ENCODE measurements around the gene RIMKLB. TPM values are rescaled to one million over a fixed set of nuclear protein-coding genes. Genes with fewer than 3 reads are reported as not detected.
A peak's percentile ranks its signal among the peaks of the same experiment; 100 is the strongest.

Gene RIMKLB
- polyA plus RNA-seq, 2 of the 4 experiments (the other 2 are of a cell fraction), result 21.0 to 43.8 TPM

DNA sequence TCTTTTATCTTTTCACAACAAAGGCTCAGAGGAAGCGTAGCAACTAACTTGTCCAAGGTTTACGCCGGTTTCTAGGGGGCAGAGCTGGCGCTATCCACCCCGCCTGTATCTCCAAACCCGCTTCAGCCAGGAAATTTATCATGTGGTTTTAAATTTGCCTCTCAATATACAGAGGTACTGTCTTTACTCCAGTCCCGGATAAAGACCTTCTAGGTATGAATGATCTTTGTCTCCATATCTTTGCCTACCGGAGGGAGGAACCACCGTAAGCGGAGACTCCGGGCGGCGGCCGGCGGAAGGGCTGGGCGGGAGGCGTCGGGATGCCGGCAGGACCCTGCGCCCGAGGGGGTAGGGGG lies 693 bp upstream of the RIMKLB start:
- 3% methylated on average over 14 of the region's 21 CpGs for WGBS (ENCODE audit: missing lambda C conversion rate)
- peak overlapping the region; percentile 89 to 96 for H3K27ac ChIP-seq
- no peak for FAIRE-seq
- H3K4me1 ChIP-seq, result peaks cover 10% of the 10 kb centered on the region; the same call in 2 of the 3 replicates
- H3K4me2 ChIP-seq, result peak overlapping the region; percentile 96
- H3K9me3 ChIP-seq, result no peaks in the 10 kb centered on the region
- TF ChIP-seq EP300 (IDR thresholded peaks at IDR 0.05) (peak in 1 of 2 experiments; percentile 4; a peak in 1 of 5 replicates), PHF8 (IDR thresholded peaks at IDR 0.05; ENCODE audit: borderline replicate concordance, low read depth) (peak; percentile 80; the same call in 1 of the 2 replicates), EHF (CRISPR knock-in tag; IDR thresholded peaks at IDR 0.05) (no peak)
- CTCF ChIA-PET, result interaction anchor here (0.7 to 1.4 kb wide), 5 partner anchors 15 to 661 kb away, joined by 3 to 5 read pairs (median 3); partner anchors contain the start of gene A2ML1
- no peak for DNase-seq (ENCODE audit: low read depth in 1 of 2, low spot score in 1 of 2)
- POLR2A ChIA-PET, result interaction anchor here (1.2 to 1.9 kb wide), 2 partner anchors 10 to 253 kb away, joined by 4 to 23 read pairs; partner anchors contain the start of gene M6PR
- peak; percentile 54 to 56; a peak in 5 of 6 replicates for ATAC-seq
- peak overlapping the region; percentile 92 for H3K4me3 ChIP-seq

DNA sequence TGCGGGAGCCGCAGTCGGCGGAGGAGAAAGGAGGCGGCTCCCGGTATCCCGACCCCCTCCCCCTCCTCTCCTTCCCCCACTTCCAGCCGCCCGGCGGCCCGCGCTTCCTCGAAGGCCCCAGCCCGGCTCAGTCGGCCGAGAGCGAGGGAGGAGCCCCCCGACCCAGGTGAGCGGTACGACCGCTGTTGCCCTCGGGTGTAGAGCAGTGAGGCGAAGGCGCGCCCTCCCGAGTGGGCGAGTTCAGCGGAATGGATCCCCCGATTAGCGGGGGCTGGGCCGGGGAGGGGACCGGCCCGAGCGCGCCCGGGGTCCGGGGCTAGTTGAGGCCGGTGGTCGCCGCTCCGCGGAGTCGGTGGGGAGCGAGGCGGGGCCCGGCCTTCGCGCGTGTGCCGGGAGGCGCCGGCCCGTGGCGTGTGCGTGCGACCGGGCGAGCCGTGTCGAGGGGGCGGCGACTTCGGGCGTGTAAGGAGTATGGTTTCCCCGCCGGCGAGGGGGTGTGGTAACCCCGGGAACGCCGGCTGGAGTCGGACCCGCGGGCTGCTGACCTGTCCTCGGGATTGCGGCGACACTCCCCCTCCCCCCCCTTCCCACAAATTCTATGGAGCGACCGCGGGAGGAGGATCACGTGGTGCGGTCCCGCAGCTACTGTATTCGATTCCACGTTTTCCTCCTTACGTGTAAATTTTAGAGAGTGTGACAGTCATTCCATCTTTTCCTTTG lies 501 bp downstream of the RIMKLB start:
- POLR2A ChIA-PET, result interaction anchor here (1.2 to 1.9 kb wide), 2 partner anchors 11 to 251 kb away, joined by 4 to 23 read pairs; partner anchors contain the start of gene M6PR
- H3K4me1 ChIP-seq, result peaks cover 10% of the 10 kb centered on the region; the same call in 2 of the 3 replicates
- TF ChIP-seq, protein P1, sequence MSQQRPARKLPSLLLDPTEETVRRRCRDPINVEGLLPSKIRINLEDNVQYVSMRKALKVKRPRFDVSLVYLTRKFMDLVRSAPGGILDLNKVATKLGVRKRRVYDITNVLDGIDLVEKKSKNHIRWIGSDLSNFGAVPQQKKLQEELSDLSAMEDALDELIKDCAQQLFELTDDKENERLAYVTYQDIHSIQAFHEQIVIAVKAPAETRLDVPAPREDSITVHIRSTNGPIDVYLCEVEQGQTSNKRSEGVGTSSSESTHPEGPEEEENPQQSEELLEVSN (IDR thresholded peaks at IDR 0.05; ENCODE audit: borderline replicate concordance, low read depth), result no peak; the same call in 1 of the 2 replicates
- TF ChIP-seq ZC3H11A (IDR thresholded peaks at IDR 0.05), result no peak
- TF ChIP-seq RNF2 (IDR thresholded peaks at IDR 0.05; ENCODE audit: borderline replicate concordance, low read depth), result no peak; the same call in 1 of the 2 replicates
- TF ChIP-seq KDM1A (IDR thresholded peaks at IDR 0.05; ENCODE audit: low read depth), result no peak
- peak; percentile 40; the same call in 1 of the 2 replicates for TF ChIP-seq TFCP2L1 (CRISPR knock-in tag; IDR thresholded peaks at IDR 0.05)
- TF ChIP-seq, protein P2, sequence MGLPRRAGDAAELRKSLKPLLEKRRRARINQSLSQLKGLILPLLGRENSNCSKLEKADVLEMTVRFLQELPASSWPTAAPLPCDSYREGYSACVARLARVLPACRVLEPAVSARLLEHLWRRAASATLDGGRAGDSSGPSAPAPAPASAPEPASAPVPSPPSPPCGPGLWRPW (IDR thresholded peaks at IDR 0.05), result no peak
- TF ChIP-seq GATA3 (IDR thresholded peaks at IDR 0.05; ENCODE audit: borderline replicate concordance), result no peak
- no peak for TF ChIP-seq NFE2L2 (conservative IDR thresholded peaks at IDR 0.05; ENCODE audit: low read length)
- peak; percentile 84; the same call in 1 of the 2 replicates for TF ChIP-seq PHF8 (IDR thresholded peaks at IDR 0.05; ENCODE audit: borderline replicate concordance, low read depth)
- no peak for TF ChIP-seq MAFK (IDR thresholded peaks at IDR 0.05; ENCODE audit: partially characterized antibody)
- TF ChIP-seq, protein P3, sequence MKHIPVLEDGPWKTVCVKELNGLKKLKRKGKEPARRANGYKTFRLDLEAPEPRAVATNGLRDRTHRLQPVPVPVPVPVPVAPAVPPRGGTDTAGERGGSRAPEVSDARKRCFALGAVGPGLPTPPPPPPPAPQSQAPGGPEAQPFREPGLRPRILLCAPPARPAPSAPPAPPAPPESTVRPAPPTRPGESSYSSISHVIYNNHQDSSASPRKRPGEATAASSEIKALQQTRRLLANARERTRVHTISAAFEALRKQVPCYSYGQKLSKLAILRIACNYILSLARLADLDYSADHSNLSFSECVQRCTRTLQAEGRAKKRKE (CRISPR knock-in tag; IDR thresholded peaks at IDR 0.05; ENCODE audit: low read depth), result no peak
- no peak for TF ChIP-seq ZFP36 (IDR thresholded peaks at IDR 0.05; ENCODE audit: borderline replicate concordance, partially characterized antibody)
- no peak for TF ChIP-seq ESRRA (IDR thresholded peaks at IDR 0.05; ENCODE audit: borderline replicate concordance, low read length)
- no peak for TF ChIP-seq HDAC2 (IDR thresholded peaks at IDR 0.05)
- TF ChIP-seq, protein P4, sequence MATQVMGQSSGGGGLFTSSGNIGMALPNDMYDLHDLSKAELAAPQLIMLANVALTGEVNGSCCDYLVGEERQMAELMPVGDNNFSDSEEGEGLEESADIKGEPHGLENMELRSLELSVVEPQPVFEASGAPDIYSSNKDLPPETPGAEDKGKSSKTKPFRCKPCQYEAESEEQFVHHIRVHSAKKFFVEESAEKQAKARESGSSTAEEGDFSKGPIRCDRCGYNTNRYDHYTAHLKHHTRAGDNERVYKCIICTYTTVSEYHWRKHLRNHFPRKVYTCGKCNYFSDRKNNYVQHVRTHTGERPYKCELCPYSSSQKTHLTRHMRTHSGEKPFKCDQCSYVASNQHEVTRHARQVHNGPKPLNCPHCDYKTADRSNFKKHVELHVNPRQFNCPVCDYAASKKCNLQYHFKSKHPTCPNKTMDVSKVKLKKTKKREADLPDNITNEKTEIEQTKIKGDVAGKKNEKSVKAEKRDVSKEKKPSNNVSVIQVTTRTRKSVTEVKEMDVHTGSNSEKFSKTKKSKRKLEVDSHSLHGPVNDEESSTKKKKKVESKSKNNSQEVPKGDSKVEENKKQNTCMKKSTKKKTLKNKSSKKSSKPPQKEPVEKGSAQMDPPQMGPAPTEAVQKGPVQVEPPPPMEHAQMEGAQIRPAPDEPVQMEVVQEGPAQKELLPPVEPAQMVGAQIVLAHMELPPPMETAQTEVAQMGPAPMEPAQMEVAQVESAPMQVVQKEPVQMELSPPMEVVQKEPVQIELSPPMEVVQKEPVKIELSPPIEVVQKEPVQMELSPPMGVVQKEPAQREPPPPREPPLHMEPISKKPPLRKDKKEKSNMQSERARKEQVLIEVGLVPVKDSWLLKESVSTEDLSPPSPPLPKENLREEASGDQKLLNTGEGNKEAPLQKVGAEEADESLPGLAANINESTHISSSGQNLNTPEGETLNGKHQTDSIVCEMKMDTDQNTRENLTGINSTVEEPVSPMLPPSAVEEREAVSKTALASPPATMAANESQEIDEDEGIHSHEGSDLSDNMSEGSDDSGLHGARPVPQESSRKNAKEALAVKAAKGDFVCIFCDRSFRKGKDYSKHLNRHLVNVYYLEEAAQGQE (IDR thresholded peaks at IDR 0.05), result no peak
- TF ChIP-seq CHD2 (IDR thresholded peaks at IDR 0.05; ENCODE audit: low read length, partially characterized antibody), result peak; percentile 49
- TF ChIP-seq CBX2 (IDR thresholded peaks at IDR 0.05; ENCODE audit: borderline replicate concordance, low read depth), result no peak
- no peak for TF ChIP-seq FOXS1 (CRISPR knock-in tag; IDR thresholded peaks at IDR 0.05)
- TF ChIP-seq EHF (CRISPR knock-in tag; IDR thresholded peaks at IDR 0.05), result 0 out of 2 replicates have a peak, but pooled peaks have one; percentile 22
- TF ChIP-seq, protein P5, sequence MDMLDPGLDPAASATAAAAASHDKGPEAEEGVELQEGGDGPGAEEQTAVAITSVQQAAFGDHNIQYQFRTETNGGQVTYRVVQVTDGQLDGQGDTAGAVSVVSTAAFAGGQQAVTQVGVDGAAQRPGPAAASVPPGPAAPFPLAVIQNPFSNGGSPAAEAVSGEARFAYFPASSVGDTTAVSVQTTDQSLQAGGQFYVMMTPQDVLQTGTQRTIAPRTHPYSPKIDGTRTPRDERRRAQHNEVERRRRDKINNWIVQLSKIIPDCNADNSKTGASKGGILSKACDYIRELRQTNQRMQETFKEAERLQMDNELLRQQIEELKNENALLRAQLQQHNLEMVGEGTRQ (IDR thresholded peaks at IDR 0.05), result peak; percentile 83
- TF ChIP-seq NR3C1 (IDR thresholded peaks at IDR 0.05), result no peak
- peak in 1 of 2 experiments; percentile 36; a peak in 1 of 5 replicates for TF ChIP-seq JUN (IDR thresholded peaks at IDR 0.05)
- TF ChIP-seq, protein P6, sequence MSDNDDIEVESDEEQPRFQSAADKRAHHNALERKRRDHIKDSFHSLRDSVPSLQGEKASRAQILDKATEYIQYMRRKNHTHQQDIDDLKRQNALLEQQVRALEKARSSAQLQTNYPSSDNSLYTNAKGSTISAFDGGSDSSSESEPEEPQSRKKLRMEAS (IDR thresholded peaks at IDR 0.05), result peak; percentile 27
- TF ChIP-seq SMC3 (IDR thresholded peaks at IDR 0.05), result no peak
- TF ChIP-seq MAZ (IDR thresholded peaks at IDR 0.05; ENCODE audit: borderline replicate concordance, low read depth, low read length), result no peak
- TF ChIP-seq, protein P7, sequence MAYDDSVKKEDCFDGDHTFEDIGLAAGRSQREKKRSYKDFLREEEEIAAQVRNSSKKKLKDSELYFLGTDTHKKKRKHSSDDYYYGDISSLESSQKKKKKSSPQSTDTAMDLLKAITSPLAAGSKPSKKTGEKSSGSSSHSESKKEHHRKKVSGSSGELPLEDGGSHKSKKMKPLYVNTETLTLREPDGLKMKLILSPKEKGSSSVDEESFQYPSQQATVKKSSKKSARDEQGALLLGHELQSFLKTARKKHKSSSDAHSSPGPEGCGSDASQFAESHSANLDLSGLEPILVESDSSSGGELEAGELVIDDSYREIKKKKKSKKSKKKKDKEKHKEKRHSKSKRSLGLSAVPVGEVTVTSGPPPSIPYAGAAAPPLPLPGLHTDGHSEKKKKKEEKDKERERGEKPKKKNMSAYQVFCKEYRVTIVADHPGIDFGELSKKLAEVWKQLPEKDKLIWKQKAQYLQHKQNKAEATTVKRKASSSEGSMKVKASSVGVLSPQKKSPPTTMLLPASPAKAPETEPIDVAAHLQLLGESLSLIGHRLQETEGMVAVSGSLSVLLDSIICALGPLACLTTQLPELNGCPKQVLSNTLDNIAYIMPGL (CRISPR knock-in tag; IDR thresholded peaks at IDR 0.05; ENCODE audit: borderline replicate concordance), result no peak

More for the DNA sequence above, 501 bp downstream of the RIMKLB start:
- Histone ChIP-seq H3K4me3 (peak overlapping the region; percentile 92), H3K4me2 (peak overlapping the region; percentile 96), H3K27ac (peak overlapping the region; percentile 89 to 96), H3K9me3 (no peaks in the 10 kb centered on the region)
- DNase-seq (ENCODE audit: low read depth in 1 of 2, low spot score in 1 of 2) (peak; percentile 43 to 60), FAIRE-seq (no peak), ATAC-seq (peak; percentile 78 to 79)
- under 1% methylated on average over 19 of the region's 85 CpGs for WGBS (ENCODE audit: missing lambda C conversion rate)
- CTCF ChIA-PET, result interaction anchor here (0.9 to 1.4 kb wide), 2 partner anchors 17 to 20 kb away, joined by 3 to 5 read pairs; no protein-coding TSS in a partner anchor

Measured in A549 (cell line).